Measurements from ENCODE around the gene STK35. TPM values are rescaled to one million over a fixed set of nuclear protein-coding genes. Genes with fewer than 3 reads are reported as not detected.

Gene STK35
- total and polyA plus RNA-seq, 2 experiments from 2014 or later = 14.2 to 59.7 TPM

- TF ChIP-seq ZNF462 (CRISPR knock-in tag; IDR thresholded peaks at IDR 0.05) = no peak
- no peak for TF ChIP-seq EZH2 (IDR thresholded peaks at IDR 0.05; ENCODE audit: low read depth, unreplicated experiment)
- TF ChIP-seq POLR2AphosphoS5 (IDR thresholded peaks at IDR 0.05; ENCODE audit: low read depth) = no peak
- no peak for TF ChIP-seq STAT1 (IDR thresholded peaks at IDR 0.05; ENCODE audit: unreplicated experiment)
- no peak for TF ChIP-seq ZNF331 (CRISPR knock-in tag; IDR thresholded peaks at IDR 0.05; ENCODE audit: low read depth)
Observed at GRCh38 chr20:2052741-2053140, 48.9 kb upstream of the STK35 start (continued).

- H3K79me2 ChIP-seq (replicated peaks; ENCODE audit: insufficient read depth) = no peaks in the 10 kb centered on the region
- no peak overlapping the region for H3K4me2 ChIP-seq
- H3K27ac ChIP-seq (ENCODE audit: low read depth) = no peak overlapping the region
- H3K4me3 Mint-ChIP-seq = no peak overlapping the region
- no peaks in the 10 kb centered on the region for H3K4me1 ChIP-seq (ENCODE audit: insufficient read depth)
- no peak overlapping the region for H2AFZ ChIP-seq
- no peaks in the 10 kb centered on the region for H3K4me1 Mint-ChIP-seq
- no peaks in the 10 kb centered on the region for H3F3A ChIP-seq (replicated peaks; ENCODE audit: low read depth)
- peaks cover 8% of the 10 kb centered on the region; the same call in 2 of the 3 replicates for H3K9me3 Mint-ChIP-seq
- no peaks in the 10 kb centered on the region for H3K36me3 Mint-ChIP-seq (ENCODE audit: low read depth)
- peaks cover 3% of the 10 kb centered on the region for H3K27me3 Mint-ChIP-seq (ENCODE audit: insufficient read depth, low read depth, poor library complexity)
- H3K36me3 ChIP-seq (ENCODE audit: insufficient read depth) = no peaks in the 10 kb centered on the region
- no peak overlapping the region for H3K4me3 ChIP-seq
- no peaks in the 10 kb centered on the region for H3K27me3 ChIP-seq (ENCODE audit: insufficient read depth)
- TF ChIP-seq STAT1 (IDR thresholded peaks at IDR 0.05; ENCODE audit: unreplicated experiment) (no peak), ZNF331 (CRISPR knock-in tag; IDR thresholded peaks at IDR 0.05; ENCODE audit: low read depth) (peak; percentile 76)
- no peaks in the 10 kb centered on the region for H3K9me2 ChIP-seq (ENCODE audit: insufficient read depth)
- H3K27ac Mint-ChIP-seq = no peak overlapping the region
- no peak for DNase-seq (ENCODE audit: low spot score)
- H4K20me1 ChIP-seq (replicated peaks; ENCODE audit: insufficient read depth) = no peaks in the 10 kb centered on the region
- no peak for ATAC-seq
Observed at GRCh38 chr20:2053615-2054014, 48.0 kb upstream of the STK35 start.
